ENCODE results near the gene GP1BB.

The GP1BB gene

DNA sequence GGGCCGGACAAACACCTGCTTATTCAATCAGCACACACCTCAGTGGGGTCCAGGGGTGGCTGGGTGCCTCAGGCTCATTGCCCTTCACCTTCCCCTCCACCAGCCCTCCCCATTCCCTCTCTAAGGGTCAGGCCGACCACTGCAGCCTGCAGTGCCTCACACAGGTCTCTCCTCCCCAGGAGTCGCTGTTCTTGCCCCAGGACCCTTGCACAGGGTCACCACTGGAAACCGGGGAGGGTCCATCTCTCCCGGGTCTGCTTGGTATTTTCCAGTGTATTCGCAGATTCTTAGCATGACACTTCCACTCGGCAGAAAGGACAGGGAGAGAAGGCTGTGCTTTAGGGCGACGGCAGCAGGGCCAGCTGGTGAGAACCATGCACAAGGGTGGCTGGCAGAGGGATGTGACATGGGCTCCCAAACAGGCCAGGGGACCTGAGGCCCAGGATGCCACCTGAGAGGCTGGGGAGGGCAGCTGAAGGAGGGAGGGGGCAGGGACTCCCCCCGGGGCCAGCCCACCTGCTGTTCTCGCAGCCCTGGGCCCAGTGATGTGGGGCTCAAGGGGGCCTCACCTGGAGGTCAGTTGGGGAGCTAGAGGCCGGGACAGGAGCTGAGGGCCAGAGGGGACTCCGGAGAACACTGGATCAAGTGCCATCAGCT lies 21.1 kb downstream of the GP1BB start:
- no peak overlapping the region for H3K4me3 Mint-ChIP-seq
- H3K4me1 Mint-ChIP-seq = no peaks in the 10 kb centered on the region
- no peak overlapping the region for H3K27ac Mint-ChIP-seq

DNA sequence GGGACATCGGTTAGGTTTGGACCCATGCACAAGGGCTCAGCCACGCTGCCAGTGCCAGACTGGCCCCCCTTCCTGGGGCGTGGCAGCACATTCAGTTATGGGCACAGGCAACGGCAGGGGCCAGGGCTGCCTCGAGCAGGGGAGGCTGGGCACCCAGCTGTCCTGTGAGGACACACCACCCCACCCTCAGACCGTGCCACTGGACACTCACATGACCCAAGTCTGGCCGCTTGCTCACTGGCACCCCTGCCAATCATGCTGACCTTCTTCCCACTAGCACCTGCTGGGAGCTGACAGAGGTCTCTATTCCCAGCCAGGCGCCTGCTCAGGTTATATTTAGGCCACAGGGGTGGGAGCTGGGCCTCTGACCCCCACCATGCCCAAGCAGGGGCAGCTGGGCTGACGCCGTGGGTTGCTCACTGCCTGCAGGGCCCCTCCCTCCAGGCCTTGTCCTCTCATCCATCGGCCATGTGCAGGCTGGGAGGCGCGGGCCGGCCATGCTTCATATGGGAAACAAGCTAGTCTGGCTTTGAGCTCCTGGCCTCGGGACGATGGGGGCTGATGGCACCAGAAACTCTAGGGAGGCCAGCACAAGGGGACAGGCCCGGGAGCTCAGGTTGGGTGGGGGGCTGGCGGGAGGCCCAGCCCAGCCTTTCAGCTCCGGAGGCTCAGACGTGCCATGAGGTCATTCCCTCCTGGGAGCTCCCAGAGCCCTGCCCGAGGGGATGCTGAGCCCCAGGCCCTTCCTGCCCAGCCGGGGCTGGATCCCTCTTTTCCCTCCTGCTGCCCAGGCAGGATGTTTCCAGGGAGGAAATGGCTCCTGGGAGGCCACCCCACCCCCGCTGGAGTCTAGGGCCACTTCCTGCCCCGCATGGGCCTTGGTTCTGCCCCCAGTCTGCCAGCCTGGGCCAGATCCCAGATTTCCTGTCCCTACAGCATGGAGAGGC lies 22.1 kb downstream of the GP1BB start:
- Mint-ChIP-seq H3K27me3 (peaks cover 7 to 22% of the 10 kb centered on the region in 2 donors), H3K4me3 (no peak overlapping the region), H3K4me1 (no peaks in the 10 kb centered on the region), H3K36me3 (no peaks in the 10 kb centered on the region), H3K9me3 (no peaks in the 10 kb centered on the region), H3K27ac (no peak overlapping the region)
- DNase-seq (no peak), ATAC-seq (replicated peaks) (no peak)

More for the DNA sequence above, 21.1 kb downstream of the GP1BB start:
- Mint-ChIP-seq H3K9me3 (no peaks in the 10 kb centered on the region), H3K27me3 (peaks cover 12 to 27% of the 10 kb centered on the region in 2 donors), H3K36me3 (no peaks in the 10 kb centered on the region)
- no peak for DNase-seq
- no peak for ATAC-seq (replicated peaks)

DNA sequence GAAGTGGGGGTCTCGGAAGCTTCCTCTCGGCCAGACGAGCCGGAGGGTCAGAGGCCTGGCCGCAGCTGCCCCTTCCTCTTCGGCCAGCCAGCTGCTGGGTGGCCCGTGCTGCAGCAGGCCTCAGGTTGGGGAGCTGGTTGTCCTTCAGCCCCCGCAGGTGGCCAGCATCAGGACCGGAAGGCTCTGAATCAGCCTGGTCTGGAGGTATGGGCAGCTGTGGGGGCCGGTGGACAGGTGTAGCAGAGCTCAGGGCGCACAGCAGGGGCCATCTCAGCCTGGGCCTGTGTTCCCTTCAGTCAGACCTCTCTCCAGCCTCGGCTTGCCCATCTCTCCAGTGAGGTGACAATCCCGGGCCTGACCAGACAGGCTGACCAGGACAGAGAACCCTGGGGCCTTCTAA lies 23.4 kb downstream of the GP1BB start:
- Mint-ChIP-seq H3K36me3 (no peaks in the 10 kb centered on the region), H3K4me1 (no peaks in the 10 kb centered on the region), H3K9me3 (no peaks in the 10 kb centered on the region), H3K4me3 (no peak overlapping the region), H3K27me3 (peaks cover 15 to 34% of the 10 kb centered on the region in 2 donors), H3K27ac (no peak overlapping the region)
- DNase-seq = no peak
- ATAC-seq (replicated peaks) = no peak

DNA sequence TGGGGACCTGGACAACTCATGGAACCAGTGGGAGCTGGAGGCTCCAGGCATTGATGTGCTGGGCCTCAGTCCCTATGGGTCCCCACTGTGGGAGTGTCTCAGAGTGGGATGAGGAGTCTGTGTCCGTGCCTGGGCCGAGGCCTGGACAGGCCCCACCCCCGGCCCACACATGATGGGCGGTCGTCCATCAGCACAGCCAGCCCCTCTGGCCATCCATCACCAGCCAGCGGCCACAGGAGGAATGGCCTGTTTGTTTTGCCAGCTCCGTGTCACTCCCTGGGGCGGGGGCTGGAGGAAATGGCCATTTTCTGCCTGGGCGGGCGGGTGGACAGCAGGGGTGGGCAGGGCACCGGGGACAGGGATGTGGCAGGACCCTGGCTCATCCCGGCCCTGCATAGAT lies 24.2 kb downstream of the GP1BB start:
- ATAC-seq (replicated peaks) (no peak), DNase-seq (no peak)
- peaks cover 19 to 42% of the 10 kb centered on the region in 2 donors for H3K27me3 Mint-ChIP-seq
- no peaks in the 10 kb centered on the region for H3K4me1 Mint-ChIP-seq
- no peaks in the 10 kb centered on the region for H3K9me3 Mint-ChIP-seq
- no peak overlapping the region for H3K4me3 Mint-ChIP-seq
- no peaks in the 10 kb centered on the region for H3K36me3 Mint-ChIP-seq
- H3K27ac Mint-ChIP-seq = no peak overlapping the region

DNA sequence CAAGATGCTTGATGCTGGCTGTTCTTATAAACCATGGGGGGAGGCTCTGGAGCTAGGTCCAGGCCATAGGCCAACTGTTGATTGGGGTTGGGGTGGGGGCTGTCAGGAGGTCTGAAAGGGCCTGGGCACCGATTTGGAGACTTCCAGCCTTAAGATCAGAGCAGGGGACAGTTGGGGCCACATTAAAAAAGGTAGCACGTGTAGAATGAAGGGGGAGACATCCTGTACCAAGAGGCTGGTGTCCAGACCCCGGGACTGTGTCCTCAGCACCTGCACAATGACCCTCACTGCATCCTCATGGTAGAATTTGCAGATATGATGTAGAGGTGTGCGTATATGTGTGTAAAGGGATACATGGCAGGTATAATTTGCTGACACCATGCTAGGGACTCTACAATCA lies 24.8 kb downstream of the GP1BB start:
- no peak for DNase-seq
- no peak for ATAC-seq (replicated peaks)
- Mint-ChIP-seq H3K4me1 (no peaks in the 10 kb centered on the region), H3K9me3 (no peaks in the 10 kb centered on the region), H3K36me3 (no peaks in the 10 kb centered on the region), H3K27ac (no peak overlapping the region), H3K4me3 (no peak overlapping the region), H3K27me3 (peaks cover 25 to 48% of the 10 kb centered on the region in 2 donors)

DNA sequence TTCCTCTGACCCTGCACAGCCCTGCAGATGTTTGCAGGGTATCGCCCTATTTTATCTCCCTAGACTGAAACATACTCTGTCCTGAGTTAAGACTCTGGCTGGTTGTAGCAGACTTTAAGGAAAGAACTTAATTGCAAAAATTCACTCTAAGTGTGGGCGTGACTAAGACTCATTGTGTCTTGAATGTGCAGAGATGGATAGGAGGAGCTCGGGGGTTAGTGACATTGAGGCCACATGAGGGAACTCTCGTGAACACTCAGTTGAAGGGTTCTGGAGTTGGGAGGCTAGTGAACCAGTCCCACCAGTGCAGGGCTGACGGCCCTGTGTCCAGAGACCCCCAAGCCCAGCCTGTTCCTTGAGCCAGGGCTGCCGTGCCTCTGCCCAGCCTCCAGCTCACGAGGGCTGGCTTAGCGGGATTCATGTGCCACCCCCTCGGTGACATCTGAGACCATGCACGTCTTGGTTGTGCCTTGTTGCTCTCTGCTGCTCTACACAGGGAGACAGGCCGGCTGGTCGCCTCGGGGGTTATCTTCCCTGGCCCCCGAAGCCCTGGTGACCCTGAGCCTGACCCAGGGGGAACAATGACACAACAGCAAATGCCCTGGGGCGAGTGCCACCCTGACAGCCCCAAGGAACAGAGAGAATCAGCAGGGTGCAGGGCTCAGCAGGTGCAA lies 25.8 kb downstream of the GP1BB start:
- Mint-ChIP-seq H3K4me1 (peaks cover 0 to 2% of the 10 kb centered on the region in 2 donors), H3K4me3 (no peak overlapping the region), H3K9me3 (no peaks in the 10 kb centered on the region), H3K27me3 (peaks cover 35 to 58% of the 10 kb centered on the region in 2 donors), H3K27ac (no peak overlapping the region), H3K36me3 (no peaks in the 10 kb centered on the region)
- DNase-seq (no peak), ATAC-seq (replicated peaks) (no peak)

DNA sequence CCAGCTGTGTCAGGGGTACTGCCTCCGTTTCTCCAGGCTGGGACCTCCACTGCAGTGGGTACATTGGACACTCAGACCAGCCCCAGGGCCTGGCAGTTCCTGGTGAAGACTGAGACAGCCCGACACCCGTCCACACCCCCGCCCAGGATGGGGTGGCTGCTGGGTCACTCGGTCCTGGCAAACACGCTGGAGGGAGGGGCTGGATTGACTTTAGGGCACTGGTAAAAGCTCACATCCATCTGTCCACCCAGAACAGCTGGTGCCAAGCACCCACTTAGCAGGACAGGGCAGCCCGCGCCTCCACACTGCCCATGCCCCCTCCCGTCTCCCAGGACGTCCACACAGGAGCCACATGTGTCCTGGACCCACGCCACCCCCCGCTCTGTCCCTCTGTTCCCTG lies 26.5 kb downstream of the GP1BB start:
- Mint-ChIP-seq H3K4me3 (no peak overlapping the region), H3K27me3 (peaks cover 42 to 65% of the 10 kb centered on the region in 2 donors), H3K4me1 (peaks cover 5 to 6% of the 10 kb centered on the region in 2 donors), H3K36me3 (no peaks in the 10 kb centered on the region), H3K9me3 (no peaks in the 10 kb centered on the region), H3K27ac (no peak overlapping the region)
- DNase-seq (no peak), ATAC-seq (replicated peaks) (no peak)

DNA sequence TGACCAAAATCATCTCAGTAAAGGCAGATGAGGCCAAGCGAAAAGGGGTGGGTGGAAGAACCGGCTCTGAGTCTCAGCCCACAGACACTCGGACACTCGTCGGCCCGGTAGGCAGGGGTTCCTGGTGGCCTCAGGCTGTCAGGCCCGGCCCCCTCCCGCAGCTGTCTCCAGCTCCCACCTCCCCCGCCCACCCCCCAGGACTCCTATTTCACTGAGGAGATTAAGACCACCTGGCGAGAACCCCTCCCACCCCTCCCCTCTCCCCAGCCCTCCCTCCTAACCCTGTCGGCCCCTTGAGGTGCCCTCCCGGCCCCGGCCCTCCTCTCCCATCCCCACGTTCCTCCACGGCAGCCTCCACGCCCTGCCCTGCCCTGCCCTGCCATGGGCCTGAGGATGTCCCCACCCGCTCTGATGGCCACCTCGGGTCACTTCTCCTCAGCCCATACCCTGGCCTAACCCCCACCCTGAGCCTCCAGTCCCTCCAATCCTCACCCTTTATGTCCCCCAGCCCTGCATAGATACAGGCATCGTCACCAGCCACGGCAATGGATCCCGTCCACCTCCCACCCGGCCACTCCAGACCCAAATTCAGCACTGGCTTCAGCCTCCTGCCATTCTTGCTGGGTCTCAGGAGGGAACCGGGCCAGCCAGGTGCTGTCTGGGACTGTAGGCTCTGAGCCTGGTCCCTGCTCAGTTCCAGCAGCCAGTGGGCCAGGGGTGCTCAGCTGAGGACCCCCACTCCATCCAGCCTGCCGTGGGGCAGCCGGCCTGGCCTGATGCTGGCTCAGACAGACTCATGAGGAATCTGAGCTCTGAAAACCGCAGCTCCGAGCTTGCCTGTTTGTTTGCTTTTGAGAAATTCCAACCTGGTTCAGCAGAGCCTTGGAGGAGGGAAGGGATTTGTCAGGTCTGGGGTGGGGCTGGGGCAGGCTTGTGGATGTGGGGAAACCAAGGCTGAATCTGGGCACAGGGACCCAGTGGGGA lies 27.5 kb downstream of the GP1BB start:
- Mint-ChIP-seq H3K36me3 (no peaks in the 10 kb centered on the region), H3K9me3 (no peaks in the 10 kb centered on the region), H3K4me3 (no peak overlapping the region), H3K27ac (no peak overlapping the region), H3K27me3 (peaks cover 48 to 74% of the 10 kb centered on the region in 2 donors), H3K4me1 (peaks cover 7 to 14% of the 10 kb centered on the region in 2 donors)
- DNase-seq (no peak), ATAC-seq (replicated peaks) (no peak)

DNA sequence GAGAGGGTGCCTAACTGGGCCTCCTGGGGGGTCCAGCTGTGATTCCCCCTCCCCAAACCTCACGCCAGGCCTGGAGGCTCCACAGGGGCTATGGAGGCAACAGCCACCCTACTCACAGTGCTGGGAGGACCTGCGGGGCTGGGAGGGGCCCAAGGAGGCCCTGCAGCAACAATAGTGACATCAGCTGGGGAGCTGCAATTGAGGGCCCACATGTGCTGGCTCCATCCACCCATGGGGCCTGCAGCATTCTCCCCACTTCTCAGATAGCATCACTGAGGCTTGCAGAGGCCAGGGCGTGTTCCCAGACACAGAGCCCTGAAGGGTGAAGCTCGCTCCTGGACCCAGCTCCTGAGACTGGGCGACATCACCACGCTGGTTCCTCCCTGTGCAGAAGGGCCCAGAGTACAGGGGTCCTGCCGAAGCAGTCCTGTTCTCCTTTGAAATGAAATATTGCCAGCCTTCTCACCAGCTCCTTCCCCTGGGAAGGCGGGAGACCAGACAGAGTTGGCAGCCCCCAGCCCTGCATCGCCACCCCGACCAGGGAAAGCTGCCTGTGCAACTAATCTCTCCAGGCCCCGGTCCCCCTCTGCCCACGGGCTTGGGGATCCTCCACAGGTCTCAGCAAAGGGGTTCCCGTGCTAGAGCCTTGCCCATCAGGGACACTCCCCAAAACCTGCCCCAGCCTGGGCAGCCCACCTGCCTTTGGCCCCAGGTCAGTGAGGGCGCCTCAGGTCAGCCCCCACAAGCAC lies 28.3 kb downstream of the GP1BB start:
- peaks cover 15 to 22% of the 10 kb centered on the region in 2 donors for H3K4me1 Mint-ChIP-seq
- no peaks in the 10 kb centered on the region for H3K9me3 Mint-ChIP-seq
- no peak overlapping the region for H3K27ac Mint-ChIP-seq
- ATAC-seq (replicated peaks) (no peak), DNase-seq (no peak)
- H3K27me3 Mint-ChIP-seq = peaks cover 56 to 76% of the 10 kb centered on the region in 2 donors
- H3K4me3 Mint-ChIP-seq = no peak overlapping the region
- no peaks in the 10 kb centered on the region for H3K36me3 Mint-ChIP-seq

DNA sequence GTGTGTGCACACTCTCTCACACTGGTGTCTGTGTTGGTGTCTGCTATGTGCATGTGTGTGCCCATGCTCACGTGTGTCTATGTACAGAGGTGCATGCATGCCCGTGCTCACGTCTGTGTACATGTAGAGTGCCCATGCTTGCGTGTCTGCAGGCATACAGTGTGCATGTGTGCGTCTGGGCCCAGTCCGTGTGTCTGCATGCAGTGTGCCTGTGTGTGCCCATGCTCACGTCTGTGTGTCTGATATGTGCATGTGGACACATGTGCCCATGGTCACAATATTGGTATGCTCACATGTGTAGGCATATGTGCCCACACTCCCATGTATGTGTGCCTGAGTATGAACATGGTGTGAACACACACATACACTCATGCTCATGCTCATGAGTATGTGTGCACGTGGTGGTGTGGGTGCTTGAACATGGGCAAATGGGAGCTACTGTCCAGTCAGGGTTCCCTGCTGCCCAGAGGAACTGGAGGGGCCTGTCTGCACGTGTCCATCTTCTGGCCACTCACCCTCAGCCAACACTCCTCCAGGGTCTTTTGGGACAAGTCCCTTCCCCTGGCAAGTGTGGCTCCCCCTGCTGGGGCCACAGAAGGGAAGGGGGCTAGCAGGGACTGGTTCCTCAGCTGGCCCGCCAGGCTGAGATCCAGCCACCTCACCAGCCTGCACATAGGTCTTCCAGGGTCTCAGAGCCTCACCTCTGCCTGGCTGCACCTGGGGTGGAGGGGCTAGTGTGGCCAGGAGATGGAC lies 29.9 kb downstream of the GP1BB start:
- H3K27me3 Mint-ChIP-seq = peaks cover 68 to 83% of the 10 kb centered on the region in 2 donors

DNA sequence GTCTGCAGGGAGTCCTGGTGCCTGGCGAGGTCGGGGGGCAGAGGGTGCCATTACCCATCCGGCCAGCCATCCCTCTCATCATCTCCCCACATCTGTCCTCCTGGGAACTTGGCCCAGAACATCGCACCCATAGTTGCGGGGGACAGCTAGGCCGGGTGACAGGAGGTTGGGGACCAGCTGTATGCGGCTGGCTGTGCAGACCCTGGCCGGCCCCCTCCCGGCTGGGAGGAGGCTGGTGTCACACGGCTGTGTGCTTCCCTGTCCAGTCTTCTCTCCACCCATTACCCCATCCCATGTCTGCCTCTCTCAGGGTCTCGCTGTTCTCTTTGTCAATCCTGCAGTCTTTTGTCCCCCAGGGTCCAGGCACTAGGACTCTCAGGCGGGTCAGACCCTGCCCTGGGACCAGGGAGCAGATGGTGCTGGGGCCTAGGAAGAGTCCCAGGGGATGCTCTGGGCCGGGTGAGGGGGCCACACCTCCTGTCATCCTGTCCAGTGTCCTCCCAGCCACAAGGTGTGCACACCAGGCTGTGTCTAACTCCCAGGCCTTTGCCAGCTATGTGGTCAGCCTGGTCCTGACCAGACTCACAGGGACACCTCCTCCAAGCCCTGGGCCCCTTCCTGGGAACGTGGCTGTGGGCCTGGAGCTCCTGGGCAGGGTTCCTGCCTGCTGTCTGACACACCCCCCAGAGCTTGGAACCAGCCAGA lies 30.8 kb downstream of the GP1BB start:
- H3K9me3 Mint-ChIP-seq = no peaks in the 10 kb centered on the region
- ATAC-seq (replicated peaks) (no peak), DNase-seq (no peak)
- peaks cover 26 to 41% of the 10 kb centered on the region in 2 donors for H3K4me1 Mint-ChIP-seq
- H3K27me3 Mint-ChIP-seq = peaks cover 69 to 88% of the 10 kb centered on the region in 2 donors
- no peak overlapping the region for H3K27ac Mint-ChIP-seq
- H3K36me3 Mint-ChIP-seq = no peaks in the 10 kb centered on the region
- H3K4me3 Mint-ChIP-seq = no peak overlapping the region

More for the DNA sequence above, 29.9 kb downstream of the GP1BB start:
- no peaks in the 10 kb centered on the region for H3K36me3 Mint-ChIP-seq
- DNase-seq (no peak), ATAC-seq (replicated peaks) (no peak)
- no peaks in the 10 kb centered on the region for H3K9me3 Mint-ChIP-seq
- H3K4me3 Mint-ChIP-seq = no peak overlapping the region
- H3K4me1 Mint-ChIP-seq = peaks cover 25 to 36% of the 10 kb centered on the region in 2 donors
- H3K27ac Mint-ChIP-seq = no peak overlapping the region

DNA sequence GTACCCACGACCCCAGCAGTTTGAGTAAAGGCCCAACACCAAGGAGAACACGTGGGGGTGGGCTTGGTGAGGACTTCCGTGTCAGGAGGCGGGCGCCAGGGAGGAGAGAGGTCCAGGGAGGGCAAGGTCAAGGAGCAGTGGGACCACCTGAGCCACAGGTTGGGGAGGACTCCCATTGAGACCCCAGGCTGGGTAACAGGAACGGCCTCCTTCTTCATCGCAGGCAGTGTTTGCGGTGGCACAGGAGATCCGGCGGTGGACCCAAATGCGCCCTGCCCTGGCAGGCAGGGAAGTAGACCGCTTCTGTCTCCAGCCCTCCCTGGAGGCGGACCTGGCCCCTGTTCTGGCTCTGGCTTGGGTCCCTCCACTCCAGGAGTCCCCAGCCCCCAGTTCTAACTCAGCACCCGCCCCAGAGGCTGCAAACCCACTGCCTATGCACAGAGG lies 31.4 kb downstream of the GP1BB start:
- Mint-ChIP-seq H3K36me3 (peaks cover under 1 to 1% of the 10 kb centered on the region in 2 donors), H3K4me1 (peaks cover 31 to 47% of the 10 kb centered on the region in 2 donors), H3K4me3 (no peak overlapping the region), H3K9me3 (no peaks in the 10 kb centered on the region), H3K27ac (no peak overlapping the region), H3K27me3 (peaks cover 71 to 88% of the 10 kb centered on the region in 2 donors)
- ATAC-seq (replicated peaks) (no peak), DNase-seq (no peak)

Measured in stimulated activated naive B cell treated with anti-CD40 and anti-IgM and Interleukin-4, amounts not matched to agents 10 μg/mL and 1 μg/mL and 100 μg/mL, for 72 hours (primary cell).